ENCODE data around the gene GRK5.

- TF ChIP-seq EZH2 (IDR thresholded peaks at IDR 0.05; ENCODE audit: insufficient read depth, poor library complexity, severe bottlenecking) (no peak), EZH2phosphoT487 (IDR thresholded peaks at IDR 0.05; ENCODE audit: insufficient read depth, low read depth) (no peak)
Observed at GRCh38 chr10:119237722-119238436, 30.5 kb downstream of the GRK5 start.
